Sigmoid colon (tissue), 7 donors: ENCODE measurements around the gene SLC22A3. TPM values are rescaled to one million over a fixed set of nuclear protein-coding genes. Genes with fewer than 3 reads are reported as not detected.

ENCODE experiments used
- DNase-seq: peaks from one replicate; pipeline ENCODE4 v3.0.0-alpha.2; 2019
- H3K27ac ChIP-seq, 4 donors: fragments of 200-600 bp; sonication (generic); one replicate each; pipeline ENCODE4 v1.5.1; 2016 to 2019; ENCODE audit warnings: mild to moderate bottlenecking in 1 of 4
- H3K27me3 ChIP-seq, 3 donors: fragments of 200-600 bp; sonication (generic); one replicate each; pipeline ENCODE4 v1.5.1; 2019; ENCODE audit warnings: mild to moderate bottlenecking in 1 of 3
- H3K36me3 ChIP-seq, 4 donors: fragments of 200-600 bp; sonication (generic); one replicate each; pipeline ENCODE4 v1.5.1; 2016 to 2019
- H3K4me1 ChIP-seq, 4 donors: fragments of 200-600 bp; sonication (generic); one replicate each; pipeline ENCODE4 v1.5.1; 2017 to 2019
- H3K4me3 ChIP-seq, 4 donors: fragments of 200-600 bp; sonication (generic); one replicate each; pipeline ENCODE4 v1.5.1; 2017 to 2019; ENCODE audit warnings: mild to moderate bottlenecking in 2 of 4, moderate library complexity in 1 of 4
- H3K9me3 ChIP-seq, 4 donors: fragments of 200-600 bp in 3 of 4; sonication (generic) in 3 of 4; one replicate each; pipeline versions ENCODE4 v1.5.1 to v1.6.1; 2013 to 2019
- EP300 ChIP-seq, 4 donors: sonication (generic); formaldehyde crosslinking; IDR thresholded peaks; one replicate each; pipeline ENCODE4 v1.6.1; 2017; ENCODE audit warnings: antibody characterized with exemption in 4 of 4
- POLR2A ChIP-seq, 2 donors: fragments of 450-650 bp; IDR thresholded peaks; one replicate each; pipeline ENCODE4 v1.6.1; 2016; ENCODE audit warnings: antibody characterized with exemption in 2 of 2, mild to moderate bottlenecking in 2 of 2, moderate library complexity in 2 of 2
- POLR2AphosphoS5 ChIP-seq, 4 donors: sonication (generic); formaldehyde crosslinking; IDR thresholded peaks; one replicate each; pipeline ENCODE4 v1.6.1; 2017; ENCODE audit warnings: antibody characterized with exemption in 4 of 4
- WGBS, 2 donors: extraction: QIAGEN DNeasy Blood & Tissue Kit; methylation state at CpG; one replicate each; pipeline ENCODE4 v1.1.7; 2013; 5-methylcytosine and 5-hydroxymethylcytosine counted together
- intact Hi-C: fragments of 100-400 bp; cut with DNase I; formaldehyde crosslinking; loops from one replicate; pipeline ENCODE4 v1.15.1; 2023
- polyA plus RNA-seq, 3 donors: library from polyadenylated mRNA; stranded (reverse); fragments of 200-250 nt; gene quantifications; one replicate each; pipeline ENCODE4 v1.2.3, GENCODE V29; 2013
- total RNA-seq, 4 donors: library from RNA; depleted of rRNA; stranded (reverse); fragments of >200 nt; gene quantifications; one replicate each; pipeline ENCODE4 v1.1.0, GENCODE V29; 2016
- TF ChIP-seq, protein P1 (sequence below), 4 experiments: fragments of 450-650 bp in 3 of 4; fragments of 200-600 bp in 1 of 4; IDR thresholded peaks; one replicate each; pipeline ENCODE4 v1.5.1; 2016 to 2019; ENCODE audit warnings: antibody characterized with exemption in 4 of 4, mild to moderate bottlenecking in 3 of 4, moderate library complexity in 2 of 4
- donor health status: healthy with polysubstance abuse.
- donor health status: Bipolar disorder and iron deficiency.
- donor health status: healthy.

Gene SLC22A3
- total and polyA plus RNA-seq, 7 donors, result 0.23 to 26.3 (median 13.6) TPM

DNA sequence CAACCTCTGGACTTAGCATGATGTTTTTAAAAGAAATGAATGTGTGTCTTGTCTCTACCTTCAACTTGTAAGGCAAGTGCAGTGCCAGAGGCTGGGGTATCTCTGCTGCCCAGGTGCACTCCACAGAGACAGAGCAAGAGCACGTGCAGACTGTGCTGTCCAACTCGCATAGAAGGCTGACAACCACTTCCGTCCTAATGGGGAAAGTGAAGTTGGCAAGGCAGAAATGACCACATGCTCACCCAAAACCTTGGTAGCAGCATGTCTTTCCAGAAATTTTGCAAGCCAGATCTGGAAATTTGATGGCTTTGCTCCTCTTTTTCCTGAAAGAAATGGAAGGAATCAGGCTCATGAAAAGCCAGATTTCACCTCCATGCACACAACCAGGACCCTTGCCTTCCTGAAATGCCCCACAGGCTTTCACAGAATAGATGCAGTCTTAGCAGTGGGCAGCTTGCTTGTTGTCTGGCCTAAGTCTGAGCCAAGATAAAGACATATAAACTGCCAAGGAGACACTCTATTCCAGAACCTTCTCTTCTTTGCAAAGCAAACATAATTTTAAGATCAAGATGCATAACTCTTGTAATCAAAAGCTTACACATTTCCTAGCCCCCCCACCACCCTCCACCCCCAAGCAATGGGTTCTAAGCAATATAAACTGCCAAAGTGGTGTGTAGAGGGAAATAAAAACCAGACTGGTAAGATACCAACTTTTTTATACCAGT is 26.8 kb downstream of the SLC22A3 start:
- intact Hi-C loops, result no loop called here
- no peak overlapping the region for H3K4me3 ChIP-seq
- no peak for DNase-seq
- TF ChIP-seq POLR2AphosphoS5 (IDR thresholded peaks at IDR 0.05) (no peak), EP300 (IDR thresholded peaks at IDR 0.05) (no peak), POLR2A (IDR thresholded peaks at IDR 0.05) (no peak)
- TF ChIP-seq, protein P1, sequence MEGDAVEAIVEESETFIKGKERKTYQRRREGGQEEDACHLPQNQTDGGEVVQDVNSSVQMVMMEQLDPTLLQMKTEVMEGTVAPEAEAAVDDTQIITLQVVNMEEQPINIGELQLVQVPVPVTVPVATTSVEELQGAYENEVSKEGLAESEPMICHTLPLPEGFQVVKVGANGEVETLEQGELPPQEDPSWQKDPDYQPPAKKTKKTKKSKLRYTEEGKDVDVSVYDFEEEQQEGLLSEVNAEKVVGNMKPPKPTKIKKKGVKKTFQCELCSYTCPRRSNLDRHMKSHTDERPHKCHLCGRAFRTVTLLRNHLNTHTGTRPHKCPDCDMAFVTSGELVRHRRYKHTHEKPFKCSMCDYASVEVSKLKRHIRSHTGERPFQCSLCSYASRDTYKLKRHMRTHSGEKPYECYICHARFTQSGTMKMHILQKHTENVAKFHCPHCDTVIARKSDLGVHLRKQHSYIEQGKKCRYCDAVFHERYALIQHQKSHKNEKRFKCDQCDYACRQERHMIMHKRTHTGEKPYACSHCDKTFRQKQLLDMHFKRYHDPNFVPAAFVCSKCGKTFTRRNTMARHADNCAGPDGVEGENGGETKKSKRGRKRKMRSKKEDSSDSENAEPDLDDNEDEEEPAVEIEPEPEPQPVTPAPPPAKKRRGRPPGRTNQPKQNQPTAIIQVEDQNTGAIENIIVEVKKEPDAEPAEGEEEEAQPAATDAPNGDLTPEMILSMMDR (IDR thresholded peaks at IDR 0.05), result no peak
- H3K36me3 ChIP-seq, result no peaks in the 10 kb centered on the region
- H3K27me3 ChIP-seq, result no peaks in the 10 kb centered on the region
- no peak overlapping the region for H3K27ac ChIP-seq
- H3K9me3 ChIP-seq, result peaks cover 0 to under 1% (median 0%) of the 10 kb centered on the region in 4 donors
- peaks cover 0 to 13% (median 10%) of the 10 kb centered on the region in 4 donors for H3K4me1 ChIP-seq
- 59 to 94% methylated on average over 3 of the region's 3 CpGs for WGBS, 2 donors

DNA sequence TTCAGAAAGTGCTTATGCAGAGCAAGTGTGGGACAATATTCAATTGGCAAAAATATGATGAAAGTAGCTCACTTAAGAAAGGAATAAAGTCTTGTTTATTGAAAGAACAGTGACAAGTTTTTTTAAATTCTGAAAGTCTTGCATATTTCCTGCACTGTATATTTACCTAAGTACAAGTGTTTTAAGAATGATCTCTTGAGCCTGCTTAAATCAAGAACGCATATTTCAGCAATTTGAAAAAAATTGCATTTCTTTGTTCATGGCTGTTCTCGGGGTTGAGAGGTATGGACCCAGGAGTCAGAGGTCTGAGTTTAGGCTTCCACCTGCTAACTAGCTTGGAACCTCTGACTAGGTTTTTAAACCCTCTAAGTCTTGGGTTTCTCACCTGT is 27.4 kb downstream of the SLC22A3 start:
- no peak for DNase-seq
- TF ChIP-seq, protein P1 (IDR thresholded peaks at IDR 0.05), result no peak
- no peak for TF ChIP-seq POLR2AphosphoS5 (IDR thresholded peaks at IDR 0.05)
- no peak for TF ChIP-seq EP300 (IDR thresholded peaks at IDR 0.05)
- no peak for TF ChIP-seq POLR2A (IDR thresholded peaks at IDR 0.05)
- Histone ChIP-seq H3K4me1 (peaks cover 0 to 14% (median 10%) of the 10 kb centered on the region in 4 donors), H3K36me3 (no peaks in the 10 kb centered on the region), H3K4me3 (no peak overlapping the region), H3K27me3 (no peaks in the 10 kb centered on the region), H3K9me3 (no peaks in the 10 kb centered on the region), H3K27ac (no peak overlapping the region)
- WGBS, 2 donors, result 97 to 99% methylated on average over 2 of the region's 2 CpGs
- intact Hi-C loops, result no loop called here

DNA sequence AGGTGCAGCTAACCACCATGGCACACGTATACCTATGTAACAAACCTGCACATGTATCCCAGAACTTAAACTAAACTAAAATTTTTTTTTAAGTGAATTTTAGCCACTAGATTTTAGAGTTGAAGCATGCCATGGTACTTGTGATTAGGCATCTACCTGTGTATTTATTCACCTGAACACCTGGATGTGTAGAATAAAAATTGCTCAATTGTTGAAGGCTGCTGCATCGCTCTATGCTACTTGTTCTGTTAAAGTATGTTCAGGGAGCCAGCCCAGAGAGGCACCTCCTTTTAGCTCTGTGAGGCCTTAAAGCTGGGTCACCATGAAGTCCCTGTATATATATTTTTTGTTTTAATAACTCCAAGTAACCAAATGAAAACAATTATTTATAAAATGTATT is 28.3 kb downstream of the SLC22A3 start:
- TF ChIP-seq, protein P1 (IDR thresholded peaks at IDR 0.05), result no peak
- TF ChIP-seq POLR2AphosphoS5 (IDR thresholded peaks at IDR 0.05), result no peak
- no peak for TF ChIP-seq EP300 (IDR thresholded peaks at IDR 0.05)
- TF ChIP-seq POLR2A (IDR thresholded peaks at IDR 0.05), result no peak
- DNase-seq, result no peak
- peaks cover 0 to 21% (median 15%) of the 10 kb centered on the region in 4 donors for H3K4me1 ChIP-seq
- H3K4me3 ChIP-seq, result no peak overlapping the region
- intact Hi-C loops, result no loop called here
- no peaks in the 10 kb centered on the region for H3K27me3 ChIP-seq
- WGBS, 2 donors, result 95 to 96% methylated on average over 2 of the region's 2 CpGs
- no peak overlapping the region for H3K27ac ChIP-seq
- no peaks in the 10 kb centered on the region for H3K9me3 ChIP-seq
- no peaks in the 10 kb centered on the region for H3K36me3 ChIP-seq

DNA sequence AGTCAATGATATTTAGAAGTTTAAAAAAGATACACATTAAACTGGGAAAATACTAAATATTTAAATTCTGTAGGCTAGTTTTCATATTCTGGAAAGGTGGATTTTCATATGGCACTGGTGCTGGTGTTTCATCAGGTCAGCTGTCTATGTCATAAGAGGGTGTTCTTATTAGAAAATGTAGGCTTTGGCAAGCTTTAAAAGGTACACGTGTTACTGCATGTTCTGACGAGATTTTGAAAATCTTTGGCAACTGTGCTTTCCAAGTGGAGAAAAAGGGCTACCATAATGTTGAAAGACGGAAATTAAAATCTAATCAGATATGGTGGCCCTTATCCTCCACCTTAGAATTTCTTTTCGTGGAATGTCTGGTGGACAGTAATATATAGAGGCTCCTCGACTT is 30.0 kb downstream of the SLC22A3 start:
- TF ChIP-seq POLR2A (IDR thresholded peaks at IDR 0.05), result no peak
- TF ChIP-seq, protein P1 (IDR thresholded peaks at IDR 0.05), result no peak
- H3K27ac ChIP-seq, result no peak overlapping the region
- 83 to 92% methylated on average over 5 of the region's 5 CpGs for WGBS, 2 donors
- no peaks in the 10 kb centered on the region for H3K36me3 ChIP-seq
- H3K4me3 ChIP-seq, result no peak overlapping the region
- H3K4me1 ChIP-seq, result peaks cover 0 to 22% (median 16%) of the 10 kb centered on the region in 4 donors
- intact Hi-C loops, result no loop called here
- DNase-seq, result no peak
- peaks cover 0 to 8% (median 2%) of the 10 kb centered on the region in 4 donors for H3K9me3 ChIP-seq
- no peaks in the 10 kb centered on the region for H3K27me3 ChIP-seq

DNA sequence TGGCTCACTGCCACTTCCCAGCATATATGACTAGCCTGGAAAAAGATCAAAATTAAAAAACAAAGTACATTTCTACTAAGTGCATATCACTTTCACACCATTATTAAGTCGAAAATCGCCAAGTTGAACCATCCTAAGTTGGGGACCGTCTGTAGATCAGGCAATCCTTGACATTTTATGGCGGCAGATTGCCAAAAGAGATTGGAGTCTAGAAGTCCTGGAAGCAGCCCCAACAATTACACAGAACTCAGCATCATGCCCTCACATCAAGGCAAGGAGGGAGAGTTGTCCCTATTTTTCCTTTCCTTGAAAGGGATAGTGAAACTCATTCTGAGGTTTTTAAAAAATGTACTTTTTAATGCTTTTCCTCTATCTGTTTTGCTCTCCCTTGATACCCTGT is 30.7 kb downstream of the SLC22A3 start:
- Histone ChIP-seq H3K4me1 (peaks cover 0 to 22% (median 16%) of the 10 kb centered on the region in 4 donors), H3K4me3 (no peak overlapping the region), H3K27me3 (no peaks in the 10 kb centered on the region), H3K27ac (no peak overlapping the region), H3K36me3 (no peaks in the 10 kb centered on the region), H3K9me3 (peaks cover 0 to 8% (median 2%) of the 10 kb centered on the region in 4 donors)
- intact Hi-C loops, result no loop called here
- TF ChIP-seq, protein P1 (IDR thresholded peaks at IDR 0.05), result no peak
- TF ChIP-seq EP300 (IDR thresholded peaks at IDR 0.05) (no peak), POLR2A (IDR thresholded peaks at IDR 0.05) (no peak), POLR2AphosphoS5 (IDR thresholded peaks at IDR 0.05) (no peak)
- 86 to 87% methylated on average over 4 of the region's 4 CpGs for WGBS, 2 donors
- no peak for DNase-seq
